GM08714 (cell line): ENCODE data around the gene MPIG6B.

Experiments
- H3K4me3 ChIP-seq: fragments of 200-500 bp; sonication (Bioruptor generic); 2 replicates; pipeline ENCODE4 v1.5.1; 2014; ENCODE audit warnings: mild to moderate bottlenecking, low read length, inconsistent platforms
- ZNF274 ChIP-seq: IDR thresholded peaks from 2 replicates; pipeline ENCODE4 v1.6.1; 2012; ENCODE audit warnings: mild to moderate bottlenecking, low read depth, low read length

Gene MPIG6B

DNA sequence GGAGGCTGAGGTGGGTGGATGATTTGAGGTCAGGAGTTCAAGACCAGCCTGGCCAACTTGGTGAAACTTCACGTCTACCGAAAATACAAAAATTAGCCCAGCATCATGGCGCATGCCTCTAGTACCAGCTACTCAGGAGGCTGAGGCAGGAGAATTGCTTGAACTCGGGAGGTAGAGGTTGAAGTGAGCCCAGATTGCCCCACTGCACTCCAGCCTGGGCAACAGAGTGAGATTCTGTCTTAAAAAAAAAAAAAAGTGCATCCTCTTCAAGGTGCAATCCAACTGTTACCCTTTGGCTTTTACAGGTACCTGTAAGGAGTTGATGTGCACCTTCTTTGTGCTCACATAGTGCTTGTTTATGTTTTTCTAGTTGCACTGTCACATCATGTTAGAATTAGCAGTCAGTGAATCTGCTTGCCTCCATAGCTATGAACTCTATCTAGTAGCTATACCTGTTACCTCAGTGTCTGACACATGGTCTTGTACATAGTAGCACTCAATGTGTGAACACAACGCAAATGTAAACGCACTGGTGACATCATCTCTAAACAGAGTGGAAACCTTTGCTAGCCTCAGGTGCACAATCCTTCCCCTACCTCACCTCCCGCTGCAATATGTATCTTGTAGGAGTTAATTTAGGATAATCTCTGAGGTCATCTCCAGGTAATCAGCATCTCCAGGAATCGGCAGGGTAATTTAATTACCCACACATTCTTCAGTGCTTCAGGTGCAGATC lies 26.3 kb downstream of the MPIG6B start:
- no peak overlapping the region for H3K4me3 ChIP-seq
- TF ChIP-seq ZNF274: no peak

DNA sequence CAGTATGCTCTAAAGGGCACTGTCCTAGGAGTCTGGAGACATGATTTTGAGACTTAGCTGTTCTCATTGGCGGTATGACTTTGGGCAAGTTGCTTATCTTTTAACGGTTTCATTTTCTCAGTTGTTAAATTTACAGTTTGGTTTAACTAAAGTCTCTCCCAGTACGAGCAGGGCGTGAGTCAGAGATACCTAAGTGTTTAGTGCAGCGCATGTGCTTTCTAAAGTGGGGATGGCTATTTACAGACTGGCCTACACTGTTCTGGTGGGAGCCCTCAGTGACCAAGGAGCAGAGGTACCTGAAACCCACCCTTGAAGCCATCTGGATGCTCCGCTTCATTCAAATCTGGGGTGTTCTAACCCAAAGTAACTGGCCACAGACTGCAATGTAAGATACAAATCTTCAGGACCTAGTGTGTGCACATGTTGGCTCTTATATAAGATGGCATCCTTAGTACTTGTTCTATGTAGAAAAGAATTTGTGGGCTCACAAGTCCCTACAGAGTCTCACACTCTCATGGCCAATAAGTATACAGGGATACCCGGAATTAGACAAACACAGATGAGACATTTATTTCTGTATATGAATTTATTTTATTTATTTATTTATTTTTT lies 27.3 kb downstream of the MPIG6B start:
- no peak overlapping the region for H3K4me3 ChIP-seq
- TF ChIP-seq ZNF274: no peak

DNA sequence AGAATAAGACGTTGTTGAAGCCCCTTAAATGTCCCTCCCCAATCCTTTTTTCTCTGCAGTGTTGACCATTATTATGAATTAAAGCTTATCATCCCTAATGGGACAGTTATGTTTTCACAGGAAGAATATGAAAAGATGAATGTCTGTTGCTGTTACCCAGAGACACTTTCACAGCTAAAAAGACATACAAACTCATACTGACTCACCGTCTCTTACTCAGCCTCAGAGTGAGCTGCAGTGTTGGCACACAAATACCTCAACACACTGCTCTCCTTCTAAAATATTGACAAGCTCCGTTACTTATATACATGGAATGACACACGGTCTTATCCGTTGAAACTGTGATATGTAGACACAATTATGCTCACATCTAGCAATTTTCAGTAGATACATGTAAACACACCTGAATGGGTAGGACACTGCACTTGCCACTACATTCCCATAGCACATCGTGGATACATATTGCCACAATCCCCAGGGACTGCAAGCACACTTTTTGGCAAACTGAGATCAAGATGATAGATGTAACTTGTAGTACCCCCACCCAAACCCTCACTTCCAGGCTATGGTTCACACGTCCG lies 29.7 kb downstream of the MPIG6B start:
- H3K4me3 ChIP-seq: no peak overlapping the region
- no peak for TF ChIP-seq ZNF274

DNA sequence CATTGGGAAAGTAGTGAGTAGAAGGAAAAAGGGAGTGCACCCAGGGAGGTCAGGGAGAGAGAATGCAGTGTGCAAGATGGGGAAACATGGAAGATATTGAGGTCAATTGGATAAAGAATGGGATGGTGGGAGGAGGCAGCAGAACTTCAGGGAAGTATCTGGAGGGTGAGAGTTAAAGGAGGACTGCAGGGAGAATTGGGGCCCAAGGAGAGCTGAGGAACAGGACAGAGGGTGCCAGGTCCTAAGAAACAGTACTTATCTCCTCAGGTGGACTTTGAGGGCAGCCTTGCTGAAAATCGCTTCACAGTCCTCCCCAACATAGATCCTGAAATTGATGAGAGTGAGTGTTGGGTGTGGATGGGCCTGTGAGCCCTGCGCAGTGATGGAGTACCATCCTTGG lies 35.1 kb downstream of the MPIG6B start:
- no peak for TF ChIP-seq ZNF274
- no peak overlapping the region for H3K4me3 ChIP-seq

DNA sequence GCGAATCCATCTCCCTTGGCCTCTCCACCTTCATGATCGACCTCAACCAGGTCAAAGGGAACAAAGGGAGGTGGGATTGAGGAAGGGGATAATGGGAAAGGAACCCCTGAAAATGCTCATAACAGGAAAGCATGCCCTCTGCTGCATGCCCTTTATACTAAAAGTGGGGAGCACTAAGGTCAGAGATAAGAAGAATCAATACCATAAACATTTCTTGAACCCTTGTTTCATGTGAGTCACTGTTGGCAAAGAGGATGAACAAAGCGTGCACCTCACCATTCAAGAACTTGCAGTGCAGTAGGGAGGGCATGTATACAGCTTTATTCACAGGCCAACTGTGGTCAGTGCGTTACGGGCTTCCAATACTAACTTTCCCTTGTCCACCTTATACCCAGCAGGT lies 37.6 kb downstream of the MPIG6B start:
- TF ChIP-seq ZNF274: no peak
- H3K4me3 ChIP-seq: no peak overlapping the region

DNA sequence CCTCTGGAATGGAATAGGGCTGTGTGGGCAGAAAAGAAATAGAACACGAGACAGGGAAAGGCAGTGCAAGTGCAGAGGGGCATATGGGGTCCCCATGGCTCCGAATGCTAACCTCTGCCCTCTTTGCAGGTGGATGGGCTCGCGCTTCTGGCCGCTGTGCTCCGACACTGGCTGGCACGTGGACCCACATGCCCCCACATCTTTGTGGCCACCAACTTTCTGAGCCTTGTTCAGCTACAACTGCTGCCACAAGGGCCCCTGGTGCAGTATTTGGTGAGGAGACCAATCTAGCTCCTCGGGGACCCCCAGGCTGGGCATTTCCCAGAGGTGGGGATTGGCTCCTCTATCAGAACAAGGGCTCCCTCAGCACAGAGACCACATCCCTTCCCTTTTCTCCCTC lies 38.2 kb downstream of the MPIG6B start:
- TF ChIP-seq ZNF274: no peak
- H3K4me3 ChIP-seq: no peak overlapping the region

DNA sequence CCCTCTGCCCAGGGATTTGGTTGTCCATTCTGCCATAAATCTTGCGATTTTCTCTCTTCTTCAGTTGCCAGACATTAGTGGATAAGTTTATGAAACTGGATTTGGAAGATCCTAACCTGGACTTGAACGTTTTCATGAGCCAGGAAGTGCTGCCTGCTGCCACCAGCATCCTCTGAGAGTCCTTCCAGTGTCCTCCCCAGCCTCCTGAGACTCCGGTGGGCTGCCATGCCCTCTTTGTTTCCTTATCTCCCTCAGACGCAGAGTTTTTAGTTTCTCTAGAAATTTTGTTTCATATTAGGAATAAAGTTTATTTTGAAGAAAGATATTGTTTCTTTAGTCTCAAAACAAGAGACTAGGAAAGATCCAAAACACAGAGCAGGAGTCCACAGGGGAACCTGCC lies 39.2 kb downstream of the MPIG6B start, which contains the start of gene SAPCD1:
Gene SAPCD1, plus strand, starts transcription at position 301 of the 400 bp plus-strand sequence. CDS start 399 bp downstream, outside the sequence.
- TF ChIP-seq ZNF274: no peak
- no peak within 1 kb of the TSS for H3K4me3 ChIP-seq

DNA sequence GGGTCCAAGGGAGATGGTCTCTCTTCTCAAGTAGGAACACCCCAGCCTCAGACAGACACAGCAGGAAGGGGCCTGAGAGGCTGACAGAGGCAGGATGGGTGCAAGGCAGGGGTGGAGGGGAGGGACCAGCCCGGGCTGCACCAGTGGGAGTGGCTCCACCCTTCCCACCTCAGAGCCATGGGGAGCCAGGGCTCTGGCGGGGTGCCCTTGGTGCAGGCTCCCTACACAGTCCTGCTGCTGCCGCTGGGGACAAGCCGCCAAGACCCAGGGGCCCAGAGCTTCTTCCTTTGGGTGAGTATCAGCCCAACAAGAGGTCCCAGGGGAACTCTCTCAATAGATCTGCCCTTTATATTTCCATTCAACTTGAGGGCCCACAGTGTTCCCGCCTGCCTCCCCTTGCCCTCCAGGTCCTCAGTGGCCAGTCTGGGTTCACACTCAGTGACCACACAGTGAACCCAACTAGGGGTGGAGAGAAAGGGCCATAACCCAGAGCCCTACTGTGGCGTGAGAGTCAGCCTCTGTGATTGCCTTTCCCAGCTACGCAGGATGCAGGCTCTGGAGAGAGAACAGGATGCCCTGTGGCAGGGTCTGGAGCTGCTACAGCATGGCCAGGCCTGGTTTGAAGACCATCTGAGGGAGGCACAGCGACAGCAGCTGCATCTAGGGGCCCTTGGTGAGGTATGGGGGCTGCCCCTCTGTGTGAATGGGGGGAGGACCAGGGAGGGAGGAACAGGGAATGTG lies 39.9 kb downstream of the MPIG6B start:
- no peak for TF ChIP-seq ZNF274
- H3K4me3 ChIP-seq: no peak overlapping the region

DNA sequence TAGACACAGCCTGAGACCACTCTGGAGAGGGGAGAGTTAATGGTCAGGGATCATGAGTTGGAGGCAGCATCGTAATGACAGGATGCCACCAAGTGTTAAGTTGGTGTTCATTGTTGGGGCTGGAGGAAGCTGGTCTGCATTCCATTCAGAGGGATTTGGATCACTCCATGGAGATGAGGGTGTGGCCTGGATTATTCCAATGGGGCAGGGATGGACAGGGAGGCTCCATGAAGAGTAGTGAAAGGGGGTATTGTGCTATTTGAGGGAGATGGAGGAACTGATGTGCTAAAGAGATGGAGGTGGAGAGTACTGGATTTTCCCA lies 40.4 kb downstream of the MPIG6B start:
- H3K4me3 ChIP-seq: no peak overlapping the region
- TF ChIP-seq ZNF274: no peak

DNA sequence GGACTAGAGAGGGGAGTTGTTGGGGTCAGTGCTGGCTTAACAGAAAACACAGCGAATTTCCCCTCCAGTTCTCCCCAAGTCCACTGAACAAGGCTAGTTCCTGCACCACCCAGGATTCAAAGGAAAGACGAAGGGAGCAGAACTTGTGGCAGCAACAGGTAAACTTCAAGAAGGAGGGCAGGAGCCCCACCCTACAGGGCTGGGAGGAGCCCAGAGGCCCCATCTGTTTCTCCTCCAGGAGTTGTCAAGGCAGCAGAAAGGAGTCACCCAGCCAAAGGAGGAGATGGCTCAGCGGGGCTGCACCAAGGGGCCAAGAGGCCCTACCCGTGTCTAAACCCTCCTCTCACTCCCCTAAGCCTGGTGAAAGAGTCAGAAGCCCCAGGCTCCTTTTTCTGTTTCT lies 41.0 kb downstream of the MPIG6B start:
- H3K4me3 ChIP-seq: no peak overlapping the region
- no peak for TF ChIP-seq ZNF274

DNA sequence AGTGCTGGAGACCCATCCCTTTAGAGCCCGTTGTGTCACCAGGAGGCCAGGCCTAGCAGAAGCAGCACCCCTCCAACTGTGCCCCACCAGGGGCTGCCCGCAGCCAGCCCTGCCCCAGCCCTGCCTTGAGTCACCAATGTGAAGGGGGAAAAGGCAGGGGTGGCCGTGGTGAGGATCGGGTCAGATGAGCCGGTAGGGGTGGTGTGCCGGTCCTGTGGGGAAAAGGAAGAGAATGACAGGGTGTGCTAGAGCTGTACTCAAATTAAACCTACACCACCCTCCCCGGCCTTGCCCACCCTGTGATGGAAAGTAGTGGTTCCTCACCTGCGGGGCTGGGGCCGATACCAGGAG lies 42.4 kb downstream of the MPIG6B start:
- TF ChIP-seq ZNF274: no peak

DNA sequence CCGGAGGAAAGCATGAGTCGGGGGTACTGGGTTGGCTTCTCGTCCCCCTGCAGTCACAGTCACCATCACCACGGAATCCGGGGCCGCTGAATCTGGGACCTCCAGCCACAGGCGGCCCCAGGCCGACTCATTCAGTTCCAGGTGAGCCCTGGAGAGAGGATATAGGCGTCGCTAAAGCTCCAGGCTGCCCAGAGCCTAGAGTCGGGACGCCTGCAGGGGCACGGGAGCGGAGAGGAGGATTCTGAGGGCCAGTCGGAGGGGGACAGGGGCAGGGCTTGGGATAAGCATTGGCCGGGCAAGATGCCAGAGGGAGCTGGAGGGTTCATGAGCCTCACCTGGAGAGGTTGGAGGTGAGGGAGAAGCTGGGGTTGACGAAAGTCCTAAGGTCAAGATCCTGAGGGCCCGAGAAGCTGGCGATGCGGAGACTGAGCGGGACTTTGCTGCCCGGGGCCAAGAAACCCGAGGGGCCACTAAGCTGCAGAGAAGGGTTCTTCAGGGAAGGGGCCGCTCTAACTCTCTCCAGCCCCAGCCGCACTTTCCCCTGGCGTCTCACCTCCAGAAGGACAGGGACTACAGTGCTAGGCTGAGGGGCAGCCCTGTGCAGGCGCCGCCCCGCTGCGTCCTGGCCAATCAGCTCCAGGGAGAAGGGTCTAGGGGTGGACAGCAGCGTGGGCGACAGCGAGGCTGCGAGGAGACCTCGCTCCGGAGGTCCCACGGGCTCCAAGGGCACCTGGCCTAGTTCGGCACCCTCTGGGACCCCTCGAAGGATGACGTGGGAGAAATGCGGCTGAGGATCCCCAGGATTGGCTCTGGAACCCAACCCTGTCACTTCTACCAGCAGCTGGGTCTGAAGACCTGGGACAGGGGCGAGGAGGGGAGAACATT lies 43.0 kb downstream of the MPIG6B start:
- no peak for TF ChIP-seq ZNF274
- H3K4me3 ChIP-seq: no peak overlapping the region

More for the DNA sequence above, 42.4 kb downstream of the MPIG6B start:
- no peak overlapping the region for H3K4me3 ChIP-seq

DNA sequence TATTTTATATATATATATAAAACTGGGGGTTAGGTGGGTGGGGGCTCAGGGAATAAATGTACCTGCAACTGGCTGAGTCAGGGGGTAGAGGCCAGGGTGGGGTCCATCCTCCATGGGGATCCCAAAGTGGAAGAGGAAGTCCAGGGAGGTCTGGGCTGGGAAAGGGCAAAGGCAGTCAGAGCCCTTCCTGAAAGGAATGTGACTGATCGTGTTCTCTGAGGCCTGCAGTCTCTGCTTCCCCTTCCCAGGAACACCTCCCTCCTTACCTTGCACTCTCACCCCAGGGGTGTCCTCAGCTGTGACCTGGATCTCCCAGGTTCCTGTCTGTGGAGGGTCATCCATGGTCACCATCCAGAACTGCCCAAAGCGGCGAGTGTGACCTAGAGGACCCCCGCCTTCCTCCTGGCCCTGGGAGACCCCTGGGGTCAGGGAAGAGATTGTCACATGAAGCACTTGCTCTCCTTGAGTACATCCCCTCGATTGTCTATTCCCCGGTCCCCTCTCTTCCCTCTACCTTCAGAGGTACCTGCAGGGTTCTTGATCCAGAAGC lies 44.0 kb downstream of the MPIG6B start:
- H3K4me3 ChIP-seq: no peak overlapping the region
- TF ChIP-seq ZNF274: no peak

DNA sequence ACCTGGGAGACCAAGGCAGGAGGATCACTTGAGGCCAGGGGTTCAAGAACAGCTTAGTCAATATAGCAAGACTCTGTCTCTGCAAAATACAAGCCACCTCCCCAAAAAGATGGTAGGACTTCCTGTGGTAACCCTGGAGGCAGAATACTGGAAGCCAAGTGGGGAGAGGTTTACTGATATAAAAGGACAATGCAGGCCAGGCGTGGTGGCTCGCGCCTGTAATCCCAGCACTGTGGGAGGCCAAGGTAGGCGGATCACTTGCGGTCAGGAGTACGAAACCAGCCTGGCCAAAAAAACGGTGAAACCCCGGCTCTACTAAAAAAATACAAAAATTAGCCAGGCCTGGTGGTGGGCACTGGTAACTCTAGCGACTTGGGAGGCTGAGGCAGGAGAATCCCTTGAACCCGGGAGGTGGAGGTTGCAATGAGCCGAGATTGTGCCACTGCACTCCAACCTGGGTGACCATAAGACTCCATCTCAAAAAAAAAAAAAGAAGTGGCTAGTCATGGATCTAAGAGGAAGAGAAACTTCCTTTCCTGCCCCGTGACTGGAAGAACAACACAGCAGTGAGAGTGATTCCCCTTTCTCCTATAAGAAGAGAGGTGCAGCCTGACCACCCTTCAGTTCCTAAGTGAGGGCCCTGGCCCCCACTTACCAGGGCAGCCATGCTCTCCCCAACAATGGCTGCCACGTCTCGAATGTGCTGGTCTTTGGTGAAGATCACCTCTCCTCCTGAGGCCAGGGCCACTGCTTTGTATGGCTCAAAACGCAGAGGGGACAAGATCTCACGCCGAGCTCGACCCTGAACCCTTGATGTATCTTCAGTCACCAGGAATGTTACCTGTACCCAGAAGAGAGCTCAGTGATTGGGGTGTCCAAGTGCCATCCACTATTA lies 45.4 kb downstream of the MPIG6B start:
- H3K4me3 ChIP-seq: no peak overlapping the region
- TF ChIP-seq ZNF274: no peak
